GM06990 (cell line): ENCODE data around the gene PLXNA1.

Source experiments
- DNase-seq: peaks from one replicate; pipeline ENCODE4 v3.0.0-alpha.2; 2011; ENCODE audit not compliant: insufficient read length; ENCODE audit errors: extremely low read depth
- H3K27me3 ChIP-seq: replicated peaks from 2 replicates; pipeline ENCODE4 v1.6.0; 2011; ENCODE audit warnings: low read length; ENCODE audit not compliant: control insufficient read depth, insufficient read depth
- H3K36me3 ChIP-seq: 2 replicates; pipeline ENCODE4 v1.5.1; 2011; ENCODE audit warnings: low read length; ENCODE audit not compliant: control insufficient read depth, insufficient read depth
- H3K4me3 ChIP-seq: replicated peaks from 2 replicates; pipeline ENCODE4 v1.5.1; 2011; ENCODE audit warnings: low read depth, mild to moderate bottlenecking, control low read depth, low read length
- TF ChIP-seq, protein P1 (sequence below): IDR thresholded peaks from 2 replicates; pipeline ENCODE4 v1.5.1; 2011; ENCODE audit warnings: low read length, control low read depth, mild to moderate bottlenecking, inconsistent platforms; ENCODE audit not compliant: insufficient read depth, poor library complexity, severe bottlenecking

The PLXNA1 gene

DNA sequence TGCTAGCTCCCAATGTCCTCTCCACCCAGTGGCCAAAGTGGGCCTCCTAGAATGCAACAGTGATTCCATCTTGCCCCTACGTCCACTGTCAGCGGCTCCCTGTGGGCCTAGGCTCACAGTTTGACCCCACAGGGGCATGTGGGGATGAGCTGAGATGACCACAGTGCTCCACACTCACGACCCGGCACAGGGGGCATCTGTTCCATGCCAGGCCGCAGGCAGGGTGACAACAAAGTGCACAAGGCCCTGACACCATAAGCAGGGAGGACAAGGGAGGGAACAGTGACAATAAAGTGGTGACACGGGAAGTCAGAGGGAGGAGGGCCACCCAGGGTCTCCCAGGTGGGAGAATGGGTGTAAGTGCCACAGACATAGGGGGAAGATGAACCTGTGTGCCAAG is 5.1 kb upstream of the PLXNA1 start:
- DNase-seq: no peak
- no peak overlapping the region for H3K4me3 ChIP-seq
- TF ChIP-seq, protein P1, sequence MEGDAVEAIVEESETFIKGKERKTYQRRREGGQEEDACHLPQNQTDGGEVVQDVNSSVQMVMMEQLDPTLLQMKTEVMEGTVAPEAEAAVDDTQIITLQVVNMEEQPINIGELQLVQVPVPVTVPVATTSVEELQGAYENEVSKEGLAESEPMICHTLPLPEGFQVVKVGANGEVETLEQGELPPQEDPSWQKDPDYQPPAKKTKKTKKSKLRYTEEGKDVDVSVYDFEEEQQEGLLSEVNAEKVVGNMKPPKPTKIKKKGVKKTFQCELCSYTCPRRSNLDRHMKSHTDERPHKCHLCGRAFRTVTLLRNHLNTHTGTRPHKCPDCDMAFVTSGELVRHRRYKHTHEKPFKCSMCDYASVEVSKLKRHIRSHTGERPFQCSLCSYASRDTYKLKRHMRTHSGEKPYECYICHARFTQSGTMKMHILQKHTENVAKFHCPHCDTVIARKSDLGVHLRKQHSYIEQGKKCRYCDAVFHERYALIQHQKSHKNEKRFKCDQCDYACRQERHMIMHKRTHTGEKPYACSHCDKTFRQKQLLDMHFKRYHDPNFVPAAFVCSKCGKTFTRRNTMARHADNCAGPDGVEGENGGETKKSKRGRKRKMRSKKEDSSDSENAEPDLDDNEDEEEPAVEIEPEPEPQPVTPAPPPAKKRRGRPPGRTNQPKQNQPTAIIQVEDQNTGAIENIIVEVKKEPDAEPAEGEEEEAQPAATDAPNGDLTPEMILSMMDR: no peak
- no peaks in the 10 kb centered on the region; the same call in 1 of the 2 replicates for H3K27me3 ChIP-seq
- H3K36me3 ChIP-seq: no peaks in the 10 kb centered on the region

DNA sequence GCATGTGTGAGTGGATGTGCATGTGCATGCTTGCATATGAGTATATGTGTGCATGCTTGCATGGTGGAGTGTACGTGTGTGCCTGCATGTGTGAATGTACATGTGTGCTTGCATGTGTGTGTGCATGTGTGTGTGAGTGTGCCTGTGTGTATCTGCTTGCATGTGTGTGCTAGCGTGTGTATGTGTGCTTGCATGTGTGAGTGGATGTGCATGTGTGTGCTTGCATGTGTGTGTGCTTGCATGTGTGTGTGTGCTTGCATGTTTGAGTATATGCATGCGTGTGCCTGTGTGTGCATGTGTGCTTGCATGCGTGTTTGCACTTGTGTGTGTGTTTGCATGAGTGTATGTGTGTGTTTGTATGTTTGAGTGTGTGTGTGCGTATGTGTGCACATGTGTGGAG is 4.6 kb upstream of the PLXNA1 start:
- TF ChIP-seq, protein P1: no peak
- Histone ChIP-seq H3K4me3 (no peak overlapping the region), H3K36me3 (no peaks in the 10 kb centered on the region), H3K27me3 (no peaks in the 10 kb centered on the region; the same call in 1 of the 2 replicates)
- no peak for DNase-seq

DNA sequence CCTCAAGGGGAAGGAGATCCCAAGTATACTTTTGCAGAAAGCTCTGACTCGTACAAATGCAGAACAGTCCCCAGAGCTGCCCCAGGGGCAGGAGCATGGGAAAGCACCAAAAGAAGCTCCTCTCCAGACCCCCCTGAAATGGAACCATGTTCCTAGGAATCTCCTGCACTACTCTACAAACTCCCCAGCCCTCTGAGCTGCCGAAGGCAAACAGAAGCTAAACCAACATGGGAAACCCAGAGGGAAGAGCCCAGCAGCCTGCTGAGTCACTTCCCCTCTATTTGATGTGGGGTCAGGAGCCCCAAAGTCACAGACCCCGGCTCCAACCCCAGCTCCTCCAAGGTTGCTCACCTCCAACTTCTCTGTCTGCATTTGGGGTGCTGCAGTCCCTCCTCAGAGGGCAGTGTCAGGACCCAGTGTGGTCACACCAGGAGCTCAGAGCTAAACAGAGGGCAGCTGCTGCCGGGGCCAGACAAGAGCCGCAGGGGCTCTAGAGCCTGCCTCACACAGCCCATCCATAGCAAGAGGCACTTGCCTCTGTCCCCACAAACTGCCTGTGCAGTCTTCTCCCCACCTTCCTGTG is 3.8 kb upstream of the PLXNA1 start:
- TF ChIP-seq, protein P1: no peak
- H3K36me3 ChIP-seq: no peaks in the 10 kb centered on the region
- H3K27me3 ChIP-seq: no peaks in the 10 kb centered on the region; the same call in none of the 2 replicates
- DNase-seq: no peak
- H3K4me3 ChIP-seq: no peak overlapping the region

DNA sequence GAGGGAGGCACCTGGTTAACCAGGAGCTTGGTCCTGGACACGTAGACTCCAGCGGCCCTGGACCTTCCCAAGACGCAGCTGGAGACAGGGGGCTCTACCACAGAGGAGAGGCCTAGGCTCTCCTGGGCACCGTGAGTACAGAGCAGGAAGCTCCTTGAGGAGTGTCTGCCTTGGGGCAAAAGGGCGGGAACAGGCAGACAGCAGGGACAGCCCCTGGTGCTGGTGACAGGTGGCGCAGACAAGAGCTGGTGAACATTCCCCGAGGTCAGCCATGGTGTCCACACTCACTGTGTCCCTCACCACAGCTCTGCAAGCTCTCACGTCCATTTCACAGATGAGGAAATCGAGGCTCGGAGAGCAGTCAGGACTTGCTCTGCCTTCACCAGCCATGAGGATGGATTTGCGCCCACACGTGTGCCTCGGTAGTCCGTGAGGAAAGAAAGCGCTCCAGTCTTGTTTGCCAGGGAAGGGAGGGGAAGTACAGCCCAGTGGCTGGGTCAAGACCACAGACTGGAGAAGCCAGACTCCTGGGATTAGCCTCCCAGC is 2.6 kb upstream of the PLXNA1 start:
- Histone ChIP-seq H3K36me3 (no peaks in the 10 kb centered on the region), H3K27me3 (no peaks in the 10 kb centered on the region; the same call in none of the 2 replicates), H3K4me3 (no peak overlapping the region)
- TF ChIP-seq, protein P1: no peak
- DNase-seq: no peak

DNA sequence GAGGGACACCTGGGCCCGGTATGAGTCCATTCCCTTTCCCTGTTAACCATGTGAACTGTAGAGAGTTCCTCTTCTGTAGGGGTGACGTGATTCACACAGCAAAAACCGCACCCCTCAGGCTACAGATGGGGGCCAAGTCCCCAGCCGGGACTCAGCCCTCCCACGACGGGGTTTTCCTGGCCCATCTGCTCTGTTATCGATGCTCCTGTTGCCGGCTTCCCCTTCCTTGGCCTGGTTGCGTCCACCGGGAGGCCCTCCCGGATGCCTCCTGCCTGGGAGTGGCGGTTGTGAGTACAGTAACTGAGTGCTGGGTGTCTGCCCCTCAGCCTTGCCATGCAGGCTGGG is 817 bp upstream of the PLXNA1 start:
- Histone ChIP-seq H3K4me3 (peak overlapping the region; percentile 62), H3K36me3 (no peaks in the 10 kb centered on the region), H3K27me3 (no peaks in the 10 kb centered on the region; the same call in none of the 2 replicates)
- TF ChIP-seq, protein P1: no peak
- no peak for DNase-seq
